Ureter (tissue), 1 donor: Measurements from ENCODE around the gene STPG4. TPM values are rescaled to one million over a fixed set of nuclear protein-coding genes. Genes with fewer than 3 reads are reported as not detected.
"Not testable (repeated sequence)": the region's sequence is repeated elsewhere in the genome, so short reads cannot be mapped to it uniquely, and the experiment has no call there.

Experiments
- DNase-seq: peaks from one replicate; pipeline ENCODE4 v3.0.0-alpha.2; 2020; ENCODE audit warnings: low spot score
- total RNA-seq: library from RNA; stranded (reverse); gene quantifications from one replicate; pipeline ENCODE4 v1.2.4, GENCODE V29; 2023
- donor health status: DM: yes; HTN: yes; CAD: no.

STPG4 gene
- total RNA-seq, 1 donor from 2014 or later: not detected

- DNase-seq: no peak
Observed at GRCh38 chr2:47172922-47173695, 18.0 kb upstream of the STPG4 start.

DNA sequence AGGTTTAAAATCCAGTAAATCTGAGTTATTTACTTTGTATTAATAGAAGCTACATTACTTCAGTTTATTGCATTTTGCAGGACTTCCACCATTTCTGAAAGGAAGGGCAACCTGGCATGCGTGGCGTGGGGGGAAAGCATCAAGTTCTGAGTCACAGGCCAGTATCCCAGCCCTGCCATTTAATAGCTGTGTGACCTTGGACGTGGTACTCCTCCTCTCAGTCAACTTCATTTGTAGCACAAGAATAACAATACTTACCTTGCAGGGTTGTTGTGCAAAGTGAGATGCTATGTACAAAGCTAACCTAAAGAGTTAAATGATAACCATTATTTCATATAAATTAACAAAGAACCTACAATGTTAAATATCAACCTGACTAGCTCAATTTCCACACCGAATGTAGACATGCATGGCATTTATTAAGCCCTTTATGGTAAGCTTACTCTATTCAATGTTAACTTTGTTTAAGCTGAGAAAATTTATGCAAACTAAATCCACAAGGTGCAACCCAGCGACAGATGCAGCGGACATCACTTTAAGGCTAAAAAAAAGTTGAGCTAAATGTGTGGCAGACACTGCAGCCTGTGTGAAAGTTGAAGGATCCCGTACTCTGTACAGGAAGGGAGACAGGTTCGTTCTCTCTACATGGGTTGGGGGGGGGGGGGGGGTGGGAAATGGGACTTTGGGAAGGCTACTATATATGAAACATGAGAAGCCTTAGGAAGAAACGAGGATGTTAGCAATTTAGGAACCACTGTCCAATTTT is 17.2 kb upstream of the STPG4 start:
- DNase-seq: no peak

GRCh38 chr2:47169784-47170183 is 14.7 kb upstream of the STPG4 start:
- DNase-seq: no peak

GRCh38 chr2:47168895-47169294 is 13.8 kb upstream of the STPG4 start:
- not testable (repeated sequence) for DNase-seq

DNA sequence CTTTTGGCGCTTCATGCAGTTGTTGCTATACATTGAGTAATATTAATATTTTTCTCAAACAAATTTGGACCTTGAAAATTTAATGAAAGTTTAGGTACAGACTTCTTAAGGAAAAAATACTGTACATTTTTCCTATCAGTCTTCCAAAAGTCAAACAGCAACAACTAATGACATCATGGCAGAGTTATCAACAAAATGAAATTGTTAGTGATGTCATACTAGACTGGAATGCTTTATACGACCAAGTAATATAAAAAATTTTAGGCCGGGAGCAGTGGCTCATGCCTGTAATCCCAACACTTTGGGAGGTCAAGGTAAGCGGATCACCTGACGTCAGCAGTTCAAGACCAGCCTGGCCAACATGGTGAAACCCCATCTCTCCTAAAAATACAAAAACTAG is 12.0 kb upstream of the STPG4 start:
- DNase-seq: no peak

- no peak for DNase-seq
Observed at GRCh38 chr2:47165001-47165555, 10.0 kb upstream of the STPG4 start.

DNA sequence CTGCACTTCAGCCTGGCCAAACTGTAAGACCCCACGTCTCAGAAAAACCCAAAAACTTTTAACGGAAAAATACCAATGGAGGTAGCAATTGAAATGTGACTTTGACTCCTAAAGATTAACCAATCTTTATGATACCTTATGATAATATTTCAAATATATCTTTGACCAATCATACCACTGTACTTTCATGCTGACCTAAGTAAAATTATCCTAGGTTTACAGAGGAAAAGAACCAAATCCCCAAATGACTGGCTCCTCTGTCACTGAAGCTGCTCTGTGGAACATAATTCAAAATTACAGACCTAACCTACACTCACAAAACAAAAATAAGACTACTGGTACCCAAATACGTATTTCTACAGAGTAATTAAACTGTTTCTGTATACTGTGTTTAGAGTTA is 7.7 kb upstream of the STPG4 start:
- no peak for DNase-seq

DNA sequence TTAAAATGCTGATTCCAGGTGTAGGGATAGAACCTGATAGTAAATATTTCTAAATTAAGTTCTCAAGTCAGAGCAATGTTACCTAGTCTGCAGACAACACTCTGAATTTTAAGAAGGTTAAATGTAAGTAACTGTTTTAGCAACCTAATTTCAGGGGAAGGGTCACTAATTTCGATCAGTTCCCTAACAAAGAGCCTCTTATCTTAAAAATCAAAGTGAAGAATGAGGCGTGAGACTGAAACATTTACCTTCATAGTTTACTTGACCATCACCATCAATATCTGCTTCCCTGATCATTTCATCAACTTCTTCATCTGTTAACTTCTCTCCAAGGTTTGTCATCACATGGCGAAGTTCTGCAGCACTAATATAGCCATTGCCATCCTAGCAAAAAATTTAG is 6.4 kb upstream of the STPG4 start:
- DNase-seq: no peak

- no peak for DNase-seq
Observed at GRCh38 chr2:47160660-47161059, 5.6 kb upstream of the STPG4 start.

DNA sequence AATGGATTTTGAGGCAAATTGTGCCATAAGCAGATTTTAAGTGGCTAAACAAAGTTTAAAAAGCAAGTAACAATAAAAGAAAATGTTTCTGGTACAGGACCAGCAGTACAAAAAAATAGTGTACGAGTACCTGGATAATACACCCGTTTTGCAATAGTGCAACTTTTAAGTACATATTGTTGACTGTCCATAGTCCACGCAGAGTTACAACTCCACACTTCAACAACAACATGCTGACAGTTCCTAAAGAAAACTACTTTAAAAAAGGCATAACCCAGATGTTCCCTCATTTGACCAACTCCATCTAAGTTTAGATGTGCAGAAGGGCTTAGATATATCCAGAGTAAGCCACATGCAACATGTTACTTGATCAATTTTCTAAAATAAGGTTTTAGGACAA is 5.1 kb upstream of the STPG4 start:
- DNase-seq: no peak

DNA sequence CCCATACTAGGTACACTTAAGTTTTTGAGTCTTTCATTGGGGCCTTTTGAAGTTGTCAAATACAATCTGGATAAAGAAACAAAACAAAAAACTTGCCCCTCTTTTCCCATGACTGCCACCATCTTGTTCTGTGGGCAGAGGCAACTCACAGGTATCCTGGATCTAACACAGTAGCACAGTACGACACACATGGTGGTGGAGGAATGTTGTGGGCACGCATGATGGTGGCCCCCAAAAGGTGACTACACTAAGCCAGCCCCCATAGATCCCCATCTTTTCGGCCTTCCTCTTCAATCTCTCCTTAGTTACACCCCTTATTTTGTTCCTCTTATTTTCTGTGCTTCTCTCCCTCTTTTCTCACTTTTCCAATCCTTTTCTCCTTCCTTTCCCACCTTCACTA is 4.5 kb upstream of the STPG4 start:
- DNase-seq: no peak

DNA sequence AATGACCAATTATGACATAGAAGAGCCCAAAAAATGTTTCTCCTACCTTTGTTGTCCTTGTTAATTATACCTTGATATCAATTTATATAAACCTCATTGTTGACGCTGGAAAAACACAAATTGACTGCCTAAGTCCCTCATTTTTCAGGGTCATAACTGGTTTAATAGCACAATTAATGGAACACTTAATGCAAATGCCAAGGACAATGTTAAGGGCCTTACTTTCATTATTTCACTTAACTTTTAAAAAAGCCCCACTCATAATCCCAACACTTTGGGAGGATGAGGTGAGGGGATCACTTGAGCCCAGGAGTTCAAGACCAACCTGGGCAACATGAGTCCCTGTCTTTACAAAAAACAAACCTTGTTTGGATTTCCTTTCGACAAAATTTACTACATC is 3.5 kb upstream of the STPG4 start:
- no peak for DNase-seq

- no peak for DNase-seq
Observed at GRCh38 chr2:47152803-47153202, 2.3 kb downstream of the STPG4 start.

GRCh38 chr2:47150175-47150574 is 4.9 kb downstream of the STPG4 start:
- no peak for DNase-seq

DNA sequence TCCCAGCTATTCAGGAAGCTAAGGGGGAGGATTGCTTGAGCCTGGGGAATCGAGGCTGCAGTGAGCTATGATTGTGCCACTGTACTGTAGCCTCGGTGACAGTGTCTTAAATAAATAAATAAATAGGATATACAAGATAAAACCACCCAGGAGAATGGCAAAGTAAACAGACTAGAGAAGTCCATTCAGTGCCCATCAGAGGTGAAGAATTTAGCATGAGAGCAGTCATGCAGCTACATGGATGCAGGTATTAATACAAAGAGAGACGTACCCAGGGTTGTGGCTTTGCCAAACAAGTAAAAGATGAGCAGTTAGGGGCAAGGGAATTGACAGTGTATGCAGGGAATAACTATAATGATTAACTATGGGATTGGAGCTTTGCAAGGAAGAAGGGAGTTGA is 8.1 kb downstream of the STPG4 start:
- DNase-seq: no peak

- DNase-seq: no peak
Observed at GRCh38 chr2:47145466-47145865, 9.6 kb downstream of the STPG4 start.

- no peak for DNase-seq
Observed at GRCh38 chr2:47141520-47141919, 13.6 kb downstream of the STPG4 start.

- DNase-seq: no peak
Observed at GRCh38 chr2:47134386-47135090, 20.6 kb downstream of the STPG4 start.

DNA sequence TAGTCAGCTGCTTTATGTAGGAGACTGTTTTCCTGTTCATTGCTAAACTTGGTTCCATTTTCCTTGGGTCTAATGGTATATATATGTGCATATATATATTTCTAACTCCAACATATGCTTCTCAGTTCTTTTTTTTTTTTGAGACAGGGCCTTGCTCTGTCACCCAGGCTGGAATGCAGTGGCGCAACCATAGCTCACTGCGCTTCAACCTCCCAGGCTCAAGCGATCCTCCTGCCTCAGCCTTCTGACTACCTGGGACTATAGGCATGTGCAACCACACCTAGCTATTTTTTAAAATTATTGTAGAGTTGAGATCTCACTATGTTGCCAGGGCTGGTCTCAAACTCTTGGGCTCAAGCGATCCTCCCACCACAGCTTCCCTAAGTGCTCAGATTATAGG is 22.1 kb downstream of the STPG4 start:
- no peak for DNase-seq

GRCh38 chr2:47129191-47129706 is 25.9 kb downstream of the STPG4 start:
- no peak for DNase-seq

GRCh38 chr2:47128705-47129104 is 26.4 kb downstream of the STPG4 start:
- DNase-seq: no peak

DNA sequence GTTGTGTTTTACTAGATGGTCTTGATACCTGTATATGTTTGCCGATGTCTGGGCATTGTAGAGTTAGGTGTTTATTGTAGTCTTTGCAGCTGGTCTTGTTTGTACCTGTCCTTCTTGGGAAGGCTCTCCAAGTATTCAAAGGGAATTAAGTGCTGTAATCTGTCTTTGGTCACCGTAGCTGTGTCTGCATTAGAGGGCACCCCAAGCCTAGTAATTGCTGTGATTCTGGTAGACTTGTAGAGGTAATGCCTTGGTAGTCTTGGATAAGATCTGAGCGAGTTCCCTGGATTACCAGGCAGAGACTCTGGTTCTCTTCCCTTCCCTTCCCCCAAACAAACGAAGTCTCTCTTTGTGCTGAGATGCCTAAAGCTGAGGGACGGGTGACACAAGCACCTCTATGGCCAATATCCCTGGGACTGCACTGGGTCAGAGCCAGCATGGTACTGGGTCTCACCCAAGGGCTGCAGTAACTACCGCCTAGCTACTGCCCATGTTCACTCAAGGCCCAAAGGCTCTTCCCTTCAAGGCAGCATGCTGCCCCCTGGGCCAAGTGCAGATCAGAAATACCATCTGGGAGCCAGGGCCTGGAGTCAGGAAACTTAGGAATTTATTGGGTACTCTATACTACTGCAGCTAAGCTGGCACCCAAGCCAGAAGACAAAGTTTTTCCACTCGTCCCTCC is 27.1 kb downstream of the STPG4 start:
- no peak for DNase-seq
